ENCODE measurements around the gene ANKS1B. TPM values are rescaled to one million over a fixed set of nuclear protein-coding genes. Genes with fewer than 3 reads are reported as not detected.

ANKS1B gene
- total RNA-seq, 1 experiment from 2014 or later, result 5.8 TPM

GRCh38 chr12:99284161-99284560 is 700.6 kb downstream of the ANKS1B start (continued):
- TF ChIP-seq E2F4 (CRISPR knock-in tag; IDR thresholded peaks at IDR 0.05; ENCODE audit: borderline replicate concordance, low read depth), result no peak
- TF ChIP-seq ZNF396 (CRISPR knock-in tag; IDR thresholded peaks at IDR 0.05; ENCODE audit: borderline replicate concordance), result no peak
- TF ChIP-seq FOXJ3 (CRISPR knock-in tag; IDR thresholded peaks at IDR 0.05; ENCODE audit: borderline replicate concordance), result no peak
- TF ChIP-seq PRRX2 (CRISPR knock-in tag; IDR thresholded peaks at IDR 0.05), result no peak
- TF ChIP-seq TP53 (CRISPR knock-in tag; IDR thresholded peaks at IDR 0.05), result no peak
- no peak for TF ChIP-seq ELF4 (CRISPR knock-in tag; IDR thresholded peaks at IDR 0.05; ENCODE audit: low read depth)
- no peak for TF ChIP-seq HMGXB4 (CRISPR knock-in tag; IDR thresholded peaks at IDR 0.05)
- TF ChIP-seq NFE2L1 (CRISPR knock-in tag; IDR thresholded peaks at IDR 0.05), result no peak

- H3K27ac Mint-ChIP-seq, result no peak overlapping the region
- peaks cover 4% of the 10 kb centered on the region; the same call in 1 of the 2 replicates for H3K4me1 Mint-ChIP-seq
- TF ChIP-seq NFE2L1 (CRISPR knock-in tag; IDR thresholded peaks at IDR 0.05) (no peak), ATF1 (CRISPR knock-in tag; IDR thresholded peaks at IDR 0.05) (no peak), ZBTB43 (CRISPR knock-in tag; IDR thresholded peaks at IDR 0.05) (no peak), RORB (CRISPR knock-in tag; IDR thresholded peaks at IDR 0.05) (no peak), E2F4 (CRISPR knock-in tag; IDR thresholded peaks at IDR 0.05; ENCODE audit: borderline replicate concordance, low read depth) (no peak), NR2C2 (CRISPR knock-in tag; IDR thresholded peaks at IDR 0.05) (no peak), JAZF1 (CRISPR knock-in tag; IDR thresholded peaks at IDR 0.05) (no peak), ZNF263 (CRISPR knock-in tag; IDR thresholded peaks at IDR 0.05; ENCODE audit: low read depth) (no peak), MAX (CRISPR knock-in tag; IDR thresholded peaks at IDR 0.05) (no peak), SMAD4 (CRISPR knock-in tag; IDR thresholded peaks at IDR 0.05) (no peak), KAT7 (CRISPR knock-in tag; IDR thresholded peaks at IDR 0.05; ENCODE audit: borderline replicate concordance) (no peak), JUN (CRISPR knock-in tag; IDR thresholded peaks at IDR 0.05) (no peak), CDX4 (CRISPR knock-in tag; IDR thresholded peaks at IDR 0.05; ENCODE audit: borderline replicate concordance) (no peak)
- no peaks in the 10 kb centered on the region for H3K9me3 Mint-ChIP-seq
- no peaks in the 10 kb centered on the region for H3K27me3 Mint-ChIP-seq (ENCODE audit: low read depth)
- H3K4me3 Mint-ChIP-seq, result no peak overlapping the region
- H3K36me3 Mint-ChIP-seq, result no peaks in the 10 kb centered on the region
- ChIA-PET POLR2A (no interaction called here), CTCF (no interaction called here)
- DNase-seq (ENCODE audit: low spot score), result no peak
- ATAC-seq, result no peak
These were observed 702.1 kb downstream of the ANKS1B start for GRCh38 chr12:99282624-99283023.

GRCh38 chr12:99282086-99282485 is 702.6 kb downstream of the ANKS1B start:
- Mint-ChIP-seq H3K36me3 (0 out of 2 replicates have a peak, but pooled peaks cover 1% of the 10 kb centered on the region), H3K27ac (no peak overlapping the region), H3K9me3 (peaks cover 2% of the 10 kb centered on the region), H3K4me1 (peaks cover 4% of the 10 kb centered on the region; the same call in 1 of the 2 replicates), H3K4me3 (no peak overlapping the region), H3K27me3 (ENCODE audit: low read depth) (no peaks in the 10 kb centered on the region)
- ATAC-seq (no peak), DNase-seq (ENCODE audit: low spot score) (no peak)
- ChIA-PET POLR2A (no interaction called here), CTCF (no interaction called here)
- TF ChIP-seq ZNF532 (CRISPR knock-in tag; IDR thresholded peaks at IDR 0.05; ENCODE audit: borderline replicate concordance) (no peak), CDX4 (CRISPR knock-in tag; IDR thresholded peaks at IDR 0.05; ENCODE audit: borderline replicate concordance) (no peak), SMAD4 (CRISPR knock-in tag; IDR thresholded peaks at IDR 0.05) (no peak), SP1 (CRISPR knock-in tag; conservative IDR thresholded peaks at IDR 0.05) (no peak), ATF3 (CRISPR knock-in tag; conservative IDR thresholded peaks at IDR 0.05) (no peak), MAX (CRISPR knock-in tag; IDR thresholded peaks at IDR 0.05) (no peak)
